ENCODE measurements around the gene PFN4.

GRCh38 chr2:24123195-24123921 lies at the start of gene PFN4, which contains the start of gene FAM228B:
- TF ChIP-seq CTCF (IDR thresholded peaks at IDR 0.05) (no peak), POLR2A (IDR thresholded peaks at IDR 0.05) (peak; percentile 72)
